HL-60 (cell line): ENCODE results near the gene REPS1.

Source experiments
- DNase-seq, 2 experiments: peaks; one replicate each; pipeline ENCODE4 v3.0.0-alpha.2; 2010 to 2020; ENCODE audit warnings: low read depth in 1 of 2, low spot score in 1 of 2
- H3K27ac ChIP-seq: fragments of 250-450 bp; sonication (Bioruptor Pico); replicated peaks from 2 replicates; pipeline ENCODE4 v1.5.1; 2020; ENCODE audit warnings: mild to moderate bottlenecking, moderate library complexity
- H3K27me3 ChIP-seq: fragments of 250-450 bp; sonication (Bioruptor Pico); 2 replicates; pipeline ENCODE4 v1.5.1; 2021; ENCODE audit warnings: mild to moderate bottlenecking, moderate library complexity; ENCODE audit not compliant: insufficient read depth, poor library complexity, severe bottlenecking
- H3K4me3 ChIP-seq: replicated peaks from 2 replicates; pipeline ENCODE4 v1.5.1; 2011; ENCODE audit warnings: mild to moderate bottlenecking, control low read depth, low read length; ENCODE audit not compliant: insufficient read depth
- CTCF ChIP-seq: IDR thresholded peaks from one replicate; pipeline ENCODE4 v1.5.1; 2011; ENCODE audit warnings: low read length, control low read depth, inconsistent platforms; ENCODE audit not compliant: insufficient read depth
- GABPA ChIP-seq: IDR thresholded peaks from 2 replicates; pipeline ENCODE4 v1.6.1; 2012; ENCODE audit warnings: low read depth
- POLR2AphosphoS5 ChIP-seq: IDR thresholded peaks from 2 replicates; pipeline ENCODE4 v1.6.1; 2012; ENCODE audit warnings: low read depth
- REST ChIP-seq: IDR thresholded peaks from 2 replicates; pipeline ENCODE4 v1.6.1; 2012; ENCODE audit warnings: low read depth; ENCODE audit not compliant: insufficient replicate concordance
- SPI1 ChIP-seq: IDR thresholded peaks from 2 replicates; pipeline ENCODE4 v1.6.1; 2012; ENCODE audit warnings: low read depth, mild to moderate bottlenecking, borderline replicate concordance

The REPS1 gene

GRCh38 chr6:138873191-138873590 lies 114.9 kb downstream of the REPS1 start:
- no peak overlapping the region for H3K4me3 ChIP-seq
- no peak overlapping the region for H3K27ac ChIP-seq
- no peak for DNase-seq
- no peak for TF ChIP-seq CTCF
- TF ChIP-seq GABPA = no peak
- TF ChIP-seq SPI1 = no peak
- no peak for TF ChIP-seq REST
- TF ChIP-seq POLR2AphosphoS5 = no peak
- no peaks in the 10 kb centered on the region for H3K27me3 ChIP-seq

- TF ChIP-seq GABPA = no peak
- no peak for TF ChIP-seq POLR2AphosphoS5
- TF ChIP-seq SPI1 = no peak
- TF ChIP-seq REST = no peak
- no peak for TF ChIP-seq CTCF
- H3K4me3 ChIP-seq = no peak overlapping the region
- H3K27ac ChIP-seq = no peak overlapping the region
Observed at GRCh38 chr6:138869398-138869797, 118.7 kb downstream of the REPS1 start.

GRCh38 chr6:138868181-138868580 lies 119.9 kb downstream of the REPS1 start:
- Histone ChIP-seq H3K27ac (no peak overlapping the region), H3K4me3 (no peak overlapping the region), H3K27me3 (no peaks in the 10 kb centered on the region)
- TF ChIP-seq GABPA (no peak), CTCF (no peak), POLR2AphosphoS5 (no peak), SPI1 (no peak), REST (no peak)
- no peak for DNase-seq

More at GRCh38 chr6:138869398-138869797, 118.7 kb downstream of the REPS1 start:
- no peaks in the 10 kb centered on the region for H3K27me3 ChIP-seq
- no peak for DNase-seq
